WI38 (cell line): ENCODE results near the gene TRIB2.

Experiments
- H3K4me3 ChIP-seq: 2 replicates; pipeline ENCODE4 v1.5.1; 2011; ENCODE audit warnings: low read depth, mild to moderate bottlenecking, control low read depth, low read length
- CTCF ChIP-seq: IDR thresholded peaks from 2 replicates; pipeline ENCODE4 v1.5.1; 2012; ENCODE audit warnings: low read depth, mild to moderate bottlenecking, control low read depth, low read length

The TRIB2 gene

GRCh38 chr2:12737297-12737696 is 20.6 kb downstream of the TRIB2 start:
- H3K4me3 ChIP-seq, result no peak overlapping the region
- no peak for TF ChIP-seq CTCF

GRCh38 chr2:12737738-12738485 is 21.2 kb downstream of the TRIB2 start:
- no peak overlapping the region for H3K4me3 ChIP-seq
- TF ChIP-seq CTCF, result no peak

- H3K4me3 ChIP-seq, result no peak overlapping the region
- TF ChIP-seq CTCF, result no peak
Observed at GRCh38 chr2:12739721-12740254, 23.1 kb downstream of the TRIB2 start.

- H3K4me3 ChIP-seq, result no peak overlapping the region
- TF ChIP-seq CTCF, result no peak
Observed at GRCh38 chr2:12741380-12741779, 24.6 kb downstream of the TRIB2 start.

GRCh38 chr2:12742891-12743290 is 26.2 kb downstream of the TRIB2 start:
- TF ChIP-seq CTCF, result no peak
- no peak overlapping the region for H3K4me3 ChIP-seq

GRCh38 chr2:12750166-12750905 is 33.6 kb downstream of the TRIB2 start:
- TF ChIP-seq CTCF, result no peak
- no peak overlapping the region for H3K4me3 ChIP-seq

- TF ChIP-seq CTCF, result no peak
- no peak overlapping the region for H3K4me3 ChIP-seq
Observed at GRCh38 chr2:12754643-12755042, 37.9 kb downstream of the TRIB2 start.
